GM18519 (cell line): ENCODE measurements around the gene ULBP2.
A peak's percentile ranks its signal among the peaks of the same experiment; 100 is the strongest.
"Not testable (repeated sequence)": the region's sequence is repeated elsewhere in the genome, so short reads cannot be mapped to it uniquely, and the experiment has no call there.

Experiments used
- ATAC-seq: cut with Tn5 transposase; IDR thresholded peaks from one replicate; pipeline ENCODE4 v1.9.1; 2021; ENCODE audit warnings: mild to moderate bottlenecking, moderate library complexity; ENCODE audit not compliant: unreplicated experiment, low FRiP score

Gene ULBP2

GRCh38 chr6:149925253-149925973, 16.4 kb upstream of the ULBP2 start:
- ATAC-seq = no peak

GRCh38 chr6:149925974-149926777, 15.6 kb upstream of the ULBP2 start:
- no peak for ATAC-seq

- not testable (repeated sequence) for ATAC-seq
Observed at GRCh38 chr6:149927025-149927424, 14.8 kb upstream of the ULBP2 start.

GRCh38 chr6:149929422-149929821, 12.4 kb upstream of the ULBP2 start:
- no peak for ATAC-seq

- no peak for ATAC-seq
Observed at GRCh38 chr6:149931501-149931900, 10.3 kb upstream of the ULBP2 start.

GRCh38 chr6:149933036-149933435, 8.8 kb upstream of the ULBP2 start:
- no peak for ATAC-seq

GRCh38 chr6:149933461-149933860, 8.4 kb upstream of the ULBP2 start:
- no peak for ATAC-seq

- no peak for ATAC-seq
Observed at GRCh38 chr6:149934249-149935156, 7.3 kb upstream of the ULBP2 start.

- ATAC-seq = no peak
Observed at GRCh38 chr6:149935246-149935645, 6.6 kb upstream of the ULBP2 start.

GRCh38 chr6:149935668-149936067, 6.1 kb upstream of the ULBP2 start:
- no peak for ATAC-seq

GRCh38 chr6:149936743-149937142, 5.1 kb upstream of the ULBP2 start:
- ATAC-seq = no peak

GRCh38 chr6:149938013-149938570, 3.7 kb upstream of the ULBP2 start:
- ATAC-seq = not testable (repeated sequence)

GRCh38 chr6:149938571-149939355, 3.1 kb upstream of the ULBP2 start:
- peak; percentile 50 for ATAC-seq

- ATAC-seq = no peak
Observed at GRCh38 chr6:149939356-149939648, 2.5 kb upstream of the ULBP2 start.

- ATAC-seq = no peak
Observed at GRCh38 chr6:149939909-149940671, 1.7 kb upstream of the ULBP2 start.

GRCh38 chr6:149940672-149940982, 1.2 kb upstream of the ULBP2 start:
- ATAC-seq = no peak

- no peak for ATAC-seq
Observed at GRCh38 chr6:149942461-149942829, 631 bp downstream of the ULBP2 start.

GRCh38 chr6:149943321-149943720, 1.5 kb downstream of the ULBP2 start:
- ATAC-seq = not testable (repeated sequence)

GRCh38 chr6:149945276-149945675, 3.5 kb downstream of the ULBP2 start:
- not testable (repeated sequence) for ATAC-seq
